ENCODE results near the gene NEUROD4. TPM values are rescaled to one million over a fixed set of nuclear protein-coding genes. Genes with fewer than 3 reads are reported as not detected.

The NEUROD4 gene
- total RNA-seq, 6 donors from 2014 or later = not detected

DNA sequence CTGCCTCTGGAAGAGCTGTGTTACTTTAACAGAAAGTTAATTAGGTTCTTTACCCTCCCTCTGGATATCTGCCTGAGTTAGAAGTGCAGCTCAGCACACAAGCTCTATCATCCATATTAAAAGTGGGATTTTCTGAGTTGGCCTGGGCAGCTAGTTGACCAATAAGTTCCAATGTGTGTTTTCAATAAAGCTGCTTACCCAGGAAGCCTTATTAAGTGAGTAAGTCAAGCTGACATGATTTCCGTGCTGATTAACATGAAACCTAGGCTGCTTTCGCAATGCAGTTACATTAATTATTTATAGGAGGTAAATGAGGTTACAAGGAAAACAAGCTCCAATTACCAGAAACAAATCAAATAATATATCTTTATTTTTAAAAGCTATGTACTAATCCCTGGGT, 4.8 kb downstream of the NEUROD4 start:
- 72 to 79% methylated on average over 2 of the region's 2 CpGs for WGBS, 2 donors
- Histone ChIP-seq H3K27me3 (peaks cover 0 to 5% (median 0%) of the 10 kb centered on the region in 4 donors), H3K4me1 (peaks cover 0 to 5% (median 0%) of the 10 kb centered on the region in 4 donors), H3K27ac (no peak overlapping the region), H3K4me3 (no peak overlapping the region), H3K36me3 (no peaks in the 10 kb centered on the region), H3K9me3 (no peaks in the 10 kb centered on the region)
- TF ChIP-seq, protein P1, sequence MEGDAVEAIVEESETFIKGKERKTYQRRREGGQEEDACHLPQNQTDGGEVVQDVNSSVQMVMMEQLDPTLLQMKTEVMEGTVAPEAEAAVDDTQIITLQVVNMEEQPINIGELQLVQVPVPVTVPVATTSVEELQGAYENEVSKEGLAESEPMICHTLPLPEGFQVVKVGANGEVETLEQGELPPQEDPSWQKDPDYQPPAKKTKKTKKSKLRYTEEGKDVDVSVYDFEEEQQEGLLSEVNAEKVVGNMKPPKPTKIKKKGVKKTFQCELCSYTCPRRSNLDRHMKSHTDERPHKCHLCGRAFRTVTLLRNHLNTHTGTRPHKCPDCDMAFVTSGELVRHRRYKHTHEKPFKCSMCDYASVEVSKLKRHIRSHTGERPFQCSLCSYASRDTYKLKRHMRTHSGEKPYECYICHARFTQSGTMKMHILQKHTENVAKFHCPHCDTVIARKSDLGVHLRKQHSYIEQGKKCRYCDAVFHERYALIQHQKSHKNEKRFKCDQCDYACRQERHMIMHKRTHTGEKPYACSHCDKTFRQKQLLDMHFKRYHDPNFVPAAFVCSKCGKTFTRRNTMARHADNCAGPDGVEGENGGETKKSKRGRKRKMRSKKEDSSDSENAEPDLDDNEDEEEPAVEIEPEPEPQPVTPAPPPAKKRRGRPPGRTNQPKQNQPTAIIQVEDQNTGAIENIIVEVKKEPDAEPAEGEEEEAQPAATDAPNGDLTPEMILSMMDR (IDR thresholded peaks at IDR 0.05) = no peak
- TF ChIP-seq EP300 (IDR thresholded peaks at IDR 0.05) = no peak
- no peak for TF ChIP-seq POLR2AphosphoS5 (IDR thresholded peaks at IDR 0.05)
- TF ChIP-seq POLR2A (IDR thresholded peaks at IDR 0.05) = no peak
- DNase-seq (no peak), ATAC-seq (ENCODE audit: low FRiP score in 2 of 2) (no peak)

DNA sequence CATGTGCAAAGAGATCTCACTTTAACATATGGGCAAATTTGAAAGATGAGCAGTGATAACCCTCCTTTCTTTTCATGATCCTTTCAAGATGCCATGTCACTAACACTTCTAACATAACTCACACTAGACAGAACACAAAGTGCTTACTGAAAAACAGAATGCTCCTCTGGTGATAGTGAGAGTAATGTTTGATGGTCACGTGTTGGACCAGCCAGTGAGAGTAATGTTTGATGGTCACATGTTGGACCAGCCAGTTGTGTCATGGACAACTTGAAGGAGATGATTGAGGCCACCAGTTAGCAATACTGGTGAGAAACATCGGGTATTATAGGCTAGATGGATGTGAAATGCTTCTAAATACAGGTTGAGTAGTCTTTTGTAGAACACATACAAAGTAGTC, 5.7 kb downstream of the NEUROD4 start:
- no peak overlapping the region for H3K27ac ChIP-seq
- H3K9me3 ChIP-seq = no peaks in the 10 kb centered on the region
- ATAC-seq (ENCODE audit: low FRiP score in 2 of 2) (no peak), DNase-seq (no peak)
- TF ChIP-seq POLR2AphosphoS5 (IDR thresholded peaks at IDR 0.05) (no peak), EP300 (IDR thresholded peaks at IDR 0.05) (no peak), POLR2A (IDR thresholded peaks at IDR 0.05) (no peak)
- TF ChIP-seq, protein P1 (IDR thresholded peaks at IDR 0.05) = no peak
- H3K4me3 ChIP-seq = no peak overlapping the region
- no peaks in the 10 kb centered on the region for H3K27me3 ChIP-seq
- H3K4me1 ChIP-seq = no peaks in the 10 kb centered on the region
- WGBS, 2 donors = 66 to 74% methylated on average over 2 of the region's 2 CpGs
- H3K36me3 ChIP-seq = no peaks in the 10 kb centered on the region

DNA sequence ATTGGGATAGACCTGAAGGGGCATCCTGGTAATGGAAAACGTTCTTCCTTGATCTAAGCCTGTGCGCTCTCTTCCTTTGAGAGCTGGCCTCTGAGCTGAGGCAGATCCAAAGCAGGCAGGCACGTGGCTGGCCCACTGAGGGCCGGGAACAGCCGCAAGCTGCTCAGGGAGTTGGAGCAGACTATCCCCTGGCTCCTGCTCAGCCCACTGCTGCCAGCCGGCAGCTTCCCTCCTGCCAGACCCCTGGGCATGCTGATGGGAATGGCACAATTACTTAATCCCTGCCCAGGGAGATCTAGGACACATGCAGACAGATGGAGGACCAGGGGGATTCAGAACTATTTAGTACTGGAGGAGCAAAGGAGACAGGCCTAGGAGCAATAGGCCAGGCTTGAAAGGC, 14.4 kb downstream of the NEUROD4 start:
- TF ChIP-seq POLR2A (IDR thresholded peaks at IDR 0.05) (no peak), EP300 (IDR thresholded peaks at IDR 0.05) (no peak), POLR2AphosphoS5 (IDR thresholded peaks at IDR 0.05) (no peak)
- TF ChIP-seq, protein P1 (IDR thresholded peaks at IDR 0.05) = no peak
- Histone ChIP-seq H3K4me3 (no peak overlapping the region), H3K36me3 (no peaks in the 10 kb centered on the region), H3K9me3 (no peaks in the 10 kb centered on the region), H3K27ac (no peak overlapping the region), H3K4me1 (no peaks in the 10 kb centered on the region), H3K27me3 (no peaks in the 10 kb centered on the region)
- DNase-seq = peak in 1 of 2 donors; percentile 29
- WGBS, 2 donors = 46 to 61% methylated on average over 2 to 6 of the region's 6 CpGs
- ATAC-seq (ENCODE audit: low FRiP score in 2 of 2) = no peak

GRCh38 chr12:55036326-55037115, 16.7 kb downstream of the NEUROD4 start:
- DNase-seq = no peak
- ATAC-seq (ENCODE audit: low FRiP score in 2 of 2) = no peak
- TF ChIP-seq POLR2A (IDR thresholded peaks at IDR 0.05) = no peak
- no peak for TF ChIP-seq EP300 (IDR thresholded peaks at IDR 0.05)
- no peak for TF ChIP-seq POLR2AphosphoS5 (IDR thresholded peaks at IDR 0.05)
- Histone ChIP-seq H3K27ac (no peak overlapping the region), H3K4me3 (no peak overlapping the region), H3K9me3 (no peaks in the 10 kb centered on the region), H3K36me3 (no peaks in the 10 kb centered on the region), H3K27me3 (no peaks in the 10 kb centered on the region), H3K4me1 (peaks cover 0 to 4% (median 0%) of the 10 kb centered on the region in 4 donors)
- WGBS, 2 donors = 66 to 70% methylated on average over 5 of the region's 5 CpGs

DNA sequence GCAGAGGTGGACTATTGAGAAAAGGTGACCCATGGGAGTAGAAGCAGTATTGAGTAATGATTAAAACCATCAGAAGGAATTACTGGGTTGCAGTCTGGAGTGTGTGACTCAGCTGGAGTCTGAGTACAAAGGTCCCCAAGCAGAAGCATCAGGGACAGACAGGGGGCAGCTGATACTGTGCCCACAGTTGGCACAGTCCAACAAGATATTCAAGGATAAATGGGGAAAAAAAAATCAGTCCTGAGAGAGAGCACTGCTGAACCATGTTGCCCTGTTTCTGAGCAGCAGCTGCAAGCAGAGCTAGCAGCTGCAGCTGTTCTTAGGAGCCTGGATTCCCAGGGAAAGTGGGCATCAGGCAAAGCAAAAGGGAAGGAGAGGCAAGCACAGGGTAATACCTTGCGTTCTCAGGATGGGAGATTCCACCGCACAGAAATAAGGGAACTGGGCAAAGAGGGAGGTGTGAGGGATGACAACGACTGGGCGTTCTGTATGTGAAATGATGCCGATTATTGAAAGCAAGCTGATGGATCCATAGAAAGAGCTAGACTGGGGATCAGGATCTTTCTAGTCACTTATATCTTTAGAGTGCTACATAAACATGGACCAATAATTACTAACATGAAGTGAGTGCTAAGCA, 17.7 kb downstream of the NEUROD4 start:
- H3K9me3 ChIP-seq = no peaks in the 10 kb centered on the region
- no peak overlapping the region for H3K27ac ChIP-seq
- peak in 1 of 2 donors; percentile 19 for ATAC-seq (ENCODE audit: low FRiP score in 2 of 2)
- 79 to 81% methylated on average over 5 of the region's 5 CpGs for WGBS, 2 donors
- H3K4me1 ChIP-seq = peaks cover 0 to 4% (median 0%) of the 10 kb centered on the region in 4 donors
- no peaks in the 10 kb centered on the region for H3K27me3 ChIP-seq
- no peak for TF ChIP-seq POLR2A (IDR thresholded peaks at IDR 0.05)
- no peaks in the 10 kb centered on the region for H3K36me3 ChIP-seq
- no peak overlapping the region for H3K4me3 ChIP-seq
- no peak for DNase-seq

All from upper lobe of left lung (tissue), 6 donors.